EH (cell line): Measurements from ENCODE around the gene C11orf54.
"Not testable (repeated sequence)": the region's sequence is repeated elsewhere in the genome, so short reads cannot be mapped to it uniquely, and the experiment has no call there.

ENCODE experiments used
- DNase-seq: peaks from one replicate; pipeline ENCODE4 v3.0.0-alpha.2; 2015; ENCODE audit warnings: low read depth

C11orf54 gene

DNA sequence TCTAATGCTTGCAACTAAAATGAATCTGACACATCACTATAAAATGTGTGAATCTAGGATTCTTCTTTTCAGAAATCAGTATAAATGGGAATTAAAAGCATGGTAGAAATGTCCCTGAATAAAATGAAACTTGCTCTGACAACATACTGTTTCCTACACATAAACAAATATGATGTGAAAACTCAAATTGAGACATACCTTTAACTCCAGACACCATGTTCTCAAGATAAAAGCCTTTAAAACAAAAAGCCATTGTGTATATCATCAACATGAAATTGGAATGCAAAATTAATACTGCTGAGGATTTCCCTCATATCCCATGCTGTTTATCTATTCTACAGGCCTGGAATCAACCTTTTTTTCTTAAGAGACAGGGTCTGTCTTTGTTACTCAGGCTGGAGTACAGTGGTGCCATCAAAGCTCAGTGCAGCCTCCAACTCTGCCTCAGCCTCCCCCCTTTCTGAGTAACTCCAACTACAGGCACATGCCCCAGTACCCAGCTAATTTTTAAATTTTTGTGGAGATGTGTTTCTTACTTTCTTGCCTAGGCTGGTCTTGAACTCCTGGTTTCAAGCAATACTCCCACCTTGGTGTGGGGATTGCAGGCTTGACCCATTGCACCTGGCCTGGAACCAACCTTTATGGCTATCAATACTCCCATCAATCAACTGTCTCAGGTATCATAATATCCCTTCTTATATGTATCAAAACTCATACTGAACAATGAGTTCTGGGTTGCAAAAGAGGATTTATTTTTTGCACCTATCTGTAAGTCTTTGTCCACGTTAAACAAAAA lies 6.8 kb upstream of the C11orf54 start:
- no peak for DNase-seq

- DNase-seq: no peak
Measured at GRCh38 chr11:93735627-93736026, 5.8 kb upstream of the C11orf54 start.

DNA sequence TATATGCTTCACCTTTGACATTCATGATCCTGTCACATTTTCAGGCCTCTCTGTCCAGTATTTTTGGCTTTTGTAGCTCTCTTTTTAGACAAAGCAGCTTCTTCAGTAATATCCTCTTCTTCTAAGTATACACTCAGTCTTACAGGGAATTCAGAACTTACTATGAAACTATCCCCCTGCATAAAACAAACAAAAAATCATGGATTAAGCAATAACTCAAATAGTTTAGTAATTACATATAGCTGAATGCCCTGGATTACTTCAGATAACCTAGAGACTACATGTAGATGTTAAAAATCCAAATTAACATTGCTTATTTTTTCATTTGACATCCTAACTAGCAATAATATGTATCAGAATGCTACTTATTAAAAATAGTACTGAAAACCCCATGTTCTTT lies 5.3 kb upstream of the C11orf54 start:
- DNase-seq: peak; percentile 49

DNA sequence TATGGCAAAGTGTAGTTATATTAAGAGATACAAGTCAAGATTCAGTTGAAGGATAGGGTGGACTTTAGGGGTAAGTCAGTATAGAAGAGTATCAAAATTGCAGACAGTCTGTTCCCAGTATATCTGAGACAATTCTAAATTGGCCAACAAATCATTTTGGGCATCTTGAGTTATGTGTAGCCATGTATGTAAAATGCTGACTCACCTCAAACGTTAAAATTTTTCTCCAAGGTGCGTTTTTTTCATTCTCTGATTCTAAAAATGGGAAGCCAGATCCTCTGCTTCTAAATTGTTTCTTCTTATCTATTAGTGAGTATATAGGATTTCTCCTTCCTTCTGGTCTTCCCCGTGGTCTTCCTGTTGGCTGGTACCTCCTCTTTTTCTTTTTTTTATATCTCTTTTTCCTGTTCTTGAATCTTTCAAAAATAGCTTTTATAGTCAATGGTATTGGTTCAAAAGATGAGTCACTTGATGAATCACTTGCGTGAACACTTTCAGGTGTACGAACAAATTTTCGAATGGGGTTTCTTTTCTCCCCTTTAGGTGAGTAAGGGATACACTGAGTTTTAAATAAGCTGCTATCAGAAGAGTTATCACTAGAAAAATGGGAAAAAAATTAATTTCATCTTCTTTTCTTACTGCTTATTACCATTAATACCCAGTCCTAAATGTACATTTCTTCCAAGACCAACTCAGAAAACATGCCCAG lies 3.4 kb upstream of the C11orf54 start:
- DNase-seq: peak; percentile 31

- peak; percentile 31 for DNase-seq
Measured at GRCh38 chr11:93738647-93739081, 2.8 kb upstream of the C11orf54 start.

GRCh38 chr11:93740031-93740729 lies 1.3 kb upstream of the C11orf54 start:
- DNase-seq: peak; percentile 81

DNA sequence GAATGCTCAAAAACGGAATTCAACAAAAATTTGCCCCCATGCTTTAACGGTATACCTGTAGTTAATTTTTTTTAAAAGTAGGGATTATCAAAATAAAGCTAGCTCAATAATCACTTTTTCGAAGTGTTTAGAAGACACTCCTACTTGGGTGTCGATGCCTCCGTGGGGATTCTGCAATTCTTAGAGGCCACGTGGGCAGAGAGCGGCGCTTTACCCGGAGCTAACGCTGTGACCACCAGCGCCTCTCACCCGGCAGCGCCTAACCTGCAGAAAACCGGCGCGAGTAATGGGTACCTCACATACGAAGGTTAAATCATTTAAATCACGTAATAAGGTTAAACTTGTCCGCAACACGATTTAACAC lies 760 bp upstream of the C11orf54 start:
- peak; percentile 72 for DNase-seq

DNA sequence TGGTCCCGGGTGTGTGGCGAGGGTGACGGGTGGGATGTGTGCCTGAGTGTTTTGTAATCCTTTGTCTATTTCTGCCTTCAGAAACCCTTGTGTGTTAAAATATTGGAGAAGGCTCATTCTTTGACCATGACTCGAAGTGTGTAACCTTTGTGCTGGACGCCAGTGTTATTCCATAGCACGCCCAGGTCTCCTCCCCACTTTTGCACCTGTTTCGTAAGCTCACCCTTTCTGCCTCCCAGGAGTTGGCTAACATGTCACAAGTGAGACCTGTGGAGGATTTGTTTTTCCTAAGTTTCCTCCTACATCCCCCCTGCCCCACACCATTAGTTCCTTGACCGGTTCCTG lies 382 bp downstream of the C11orf54 start:
- no peak for DNase-seq

DNA sequence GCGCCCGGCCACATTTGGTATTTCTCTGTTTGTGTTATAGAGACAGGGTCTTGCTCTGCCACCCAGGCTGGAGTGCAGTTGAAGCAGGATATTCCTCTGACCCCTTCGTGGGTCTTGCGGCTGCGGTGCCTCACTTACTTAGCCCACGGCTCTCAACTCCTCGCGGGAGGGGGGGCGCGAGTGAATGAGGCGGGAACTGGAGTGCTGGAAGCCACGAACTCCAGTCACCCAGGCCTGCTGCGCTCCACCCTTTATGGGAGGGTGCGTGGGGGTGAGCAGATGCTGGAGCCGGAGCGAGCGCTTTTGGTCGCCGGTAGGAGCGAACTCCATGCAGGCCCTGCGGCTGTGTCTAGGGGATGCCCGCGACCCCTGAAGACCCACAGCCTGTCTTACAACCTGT lies 1.8 kb downstream of the C11orf54 start:
- no peak for DNase-seq

GRCh38 chr11:93744669-93745004 lies 3.2 kb downstream of the C11orf54 start:
- no peak for DNase-seq

DNA sequence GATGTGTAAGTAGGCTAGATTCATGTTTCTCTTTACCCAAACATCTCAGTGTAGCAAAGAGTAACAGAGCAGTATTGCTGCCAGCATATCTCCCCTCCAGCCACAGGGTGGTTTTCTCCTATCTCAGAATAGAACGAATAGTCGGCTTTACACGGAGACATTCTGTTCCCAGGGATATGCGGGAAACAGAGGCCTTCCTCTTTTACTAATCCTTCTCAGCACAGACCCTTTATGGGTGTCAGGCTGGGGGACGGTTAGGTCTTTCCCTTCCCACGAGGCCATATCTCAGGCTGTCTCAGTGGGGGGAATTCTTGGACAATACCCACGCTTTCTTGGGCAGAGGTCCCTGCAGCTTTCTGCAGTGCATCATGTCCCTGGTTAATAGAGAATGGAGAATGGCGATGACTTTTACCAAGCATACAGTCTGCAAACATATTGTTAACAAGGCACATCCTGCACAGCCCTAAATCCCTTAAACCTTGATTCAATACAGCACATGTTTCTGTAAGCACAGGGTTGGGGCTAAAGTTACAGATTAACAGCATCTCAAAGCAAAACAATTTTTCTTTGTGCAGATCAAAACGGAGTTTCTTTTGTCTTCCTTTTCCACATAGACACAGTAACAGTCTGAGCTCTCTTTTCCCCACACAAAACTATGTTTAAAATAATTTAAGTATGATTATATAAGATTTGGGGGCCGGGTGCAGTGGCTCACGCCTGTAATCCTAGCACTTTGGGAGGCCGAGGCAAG lies 3.7 kb downstream of the C11orf54 start:
- not testable (repeated sequence) for DNase-seq

DNA sequence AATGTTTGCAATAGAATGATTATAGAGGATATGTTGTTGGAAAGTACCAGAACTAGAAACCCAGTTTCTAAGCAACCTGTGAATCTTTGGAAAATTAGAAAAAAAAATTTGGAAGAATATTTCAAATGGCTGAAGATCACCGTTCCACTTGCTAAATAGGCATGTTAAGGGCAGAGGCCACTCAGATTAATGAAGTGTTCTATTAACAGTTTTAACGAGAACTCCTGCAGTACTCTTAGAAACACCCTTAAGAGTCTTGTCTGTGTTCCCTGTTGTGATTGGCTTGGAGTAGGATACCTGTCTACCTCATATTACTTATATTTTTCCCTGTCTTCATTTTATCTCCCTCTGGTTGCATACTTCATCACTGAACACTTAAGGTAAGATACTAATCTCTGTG lies 4.6 kb downstream of the C11orf54 start:
- DNase-seq: no peak

DNA sequence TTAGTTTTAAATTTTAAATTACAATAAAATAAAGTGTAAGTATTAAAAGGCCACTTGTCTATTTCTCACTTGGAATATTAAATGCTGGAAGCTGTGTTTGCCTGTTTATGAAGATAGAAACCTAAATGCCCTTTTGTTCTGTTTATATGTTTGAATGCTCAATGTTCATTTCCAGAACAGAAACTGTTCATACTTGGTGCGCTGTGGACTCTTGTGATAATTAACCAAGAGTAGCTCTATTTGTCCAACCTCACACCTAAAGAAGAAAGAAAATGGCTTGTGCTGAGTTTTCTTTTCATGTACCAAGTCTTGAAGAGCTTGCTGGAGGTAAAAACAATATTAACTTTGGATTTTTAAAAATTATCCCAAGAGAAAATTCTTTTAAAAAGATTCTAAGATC lies 5.7 kb downstream of the C11orf54 start:
- no peak for DNase-seq

GRCh38 chr11:93751001-93751400 lies 9.5 kb downstream of the C11orf54 start:
- no peak for DNase-seq

DNA sequence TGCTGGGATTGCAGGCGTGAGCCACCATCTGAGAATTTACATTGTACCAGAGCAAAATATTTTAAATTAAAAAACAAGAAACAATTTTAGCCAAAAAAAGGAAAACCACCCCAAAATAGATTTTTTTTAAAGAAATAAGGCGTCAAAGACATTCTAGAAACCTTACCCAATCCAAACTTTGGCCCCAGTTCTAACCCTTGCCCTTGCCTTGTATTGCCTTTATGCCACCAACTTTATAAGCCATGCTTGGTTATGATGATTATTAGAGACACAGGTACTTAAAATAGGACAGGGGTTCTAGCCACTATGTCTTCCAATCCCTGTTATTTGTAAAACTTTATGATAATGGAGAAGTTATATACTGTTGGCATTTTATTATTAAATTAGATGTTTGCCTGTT lies 11.8 kb downstream of the C11orf54 start:
- no peak for DNase-seq

GRCh38 chr11:93756748-93757147 lies 15.3 kb downstream of the C11orf54 start:
- no peak for DNase-seq

DNA sequence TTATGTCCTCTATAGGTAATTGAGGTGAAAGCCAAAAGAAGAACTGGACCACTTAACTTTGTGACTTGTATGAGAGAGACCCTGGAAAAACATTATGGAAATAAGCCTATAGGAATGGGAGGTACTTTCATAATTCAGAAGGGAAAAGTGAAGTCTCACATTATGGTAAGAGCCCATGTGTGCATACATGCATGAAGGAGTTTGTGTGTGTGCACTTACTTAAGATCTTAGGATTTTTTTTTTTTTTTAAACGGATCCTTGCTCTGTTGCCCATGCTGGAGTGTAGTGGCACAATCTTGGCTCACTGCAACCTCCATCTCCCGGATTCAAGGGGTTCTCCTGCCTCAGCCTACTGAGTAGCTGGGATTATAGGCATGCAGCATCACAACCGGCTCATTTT lies 15.8 kb downstream of the C11orf54 start:
- no peak for DNase-seq

DNA sequence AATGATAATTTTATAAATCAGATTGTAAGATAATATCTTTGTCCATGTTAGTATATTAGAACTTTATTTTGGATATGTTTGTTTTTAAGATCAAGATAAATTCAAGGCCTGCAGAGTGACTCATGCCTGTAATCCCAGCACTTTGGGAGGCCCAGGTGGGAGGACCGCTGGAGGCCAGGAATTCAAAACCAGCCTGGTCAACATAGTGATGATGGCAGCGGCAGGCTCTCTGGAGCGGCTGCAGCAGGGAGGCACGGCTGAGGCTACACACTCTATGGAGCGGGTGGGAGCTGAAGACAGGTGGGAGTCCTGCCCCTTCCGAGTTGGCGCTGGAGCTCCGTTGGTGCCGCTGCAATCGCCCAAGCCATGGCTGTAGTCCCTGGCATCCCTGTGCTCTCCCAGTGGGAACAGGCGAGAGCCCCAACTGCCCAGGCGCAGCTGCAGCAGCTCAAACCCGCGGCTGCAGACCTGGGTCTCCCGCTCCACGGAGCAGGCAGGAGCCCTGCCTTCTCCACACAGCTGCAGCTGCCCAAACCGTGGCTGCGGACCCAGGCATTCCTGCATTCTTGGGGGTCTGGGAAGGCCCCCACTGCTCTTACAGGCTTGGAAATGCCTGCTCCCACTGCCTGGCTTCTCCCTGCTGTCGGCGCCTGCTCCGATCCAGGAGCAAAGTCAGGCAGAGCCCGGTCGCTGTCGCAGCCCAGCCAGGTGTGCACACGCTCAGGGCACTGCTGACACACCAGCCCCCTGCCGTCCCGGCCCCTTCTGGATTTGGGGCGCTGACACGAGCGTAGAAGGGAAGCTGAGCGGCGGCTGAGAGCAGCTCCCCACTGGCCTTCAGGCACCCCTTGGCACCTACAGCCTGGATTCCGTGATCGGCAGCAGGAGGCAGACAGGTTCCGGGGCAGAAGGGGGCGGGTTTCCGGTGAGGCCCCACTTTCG lies 16.7 kb downstream of the C11orf54 start:
- DNase-seq: no peak

DNA sequence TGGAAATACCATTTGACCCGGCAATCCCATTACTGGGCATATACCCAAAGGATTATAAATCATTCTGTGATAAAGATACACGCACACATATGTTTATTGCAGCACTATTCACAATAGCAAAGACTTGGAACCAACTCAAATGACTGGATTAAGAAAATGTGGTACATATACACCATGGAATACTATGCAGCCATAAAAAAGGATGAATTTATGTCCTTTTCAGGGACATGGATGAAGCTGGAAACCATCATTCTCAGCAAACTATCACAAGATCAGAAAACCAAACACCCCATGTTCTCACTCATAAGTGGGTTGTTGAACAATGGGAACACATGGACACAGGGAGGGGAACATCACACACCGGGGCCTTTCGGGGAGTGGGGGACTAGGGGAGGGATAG lies 17.7 kb downstream of the C11orf54 start:
- not testable (repeated sequence) for DNase-seq

DNA sequence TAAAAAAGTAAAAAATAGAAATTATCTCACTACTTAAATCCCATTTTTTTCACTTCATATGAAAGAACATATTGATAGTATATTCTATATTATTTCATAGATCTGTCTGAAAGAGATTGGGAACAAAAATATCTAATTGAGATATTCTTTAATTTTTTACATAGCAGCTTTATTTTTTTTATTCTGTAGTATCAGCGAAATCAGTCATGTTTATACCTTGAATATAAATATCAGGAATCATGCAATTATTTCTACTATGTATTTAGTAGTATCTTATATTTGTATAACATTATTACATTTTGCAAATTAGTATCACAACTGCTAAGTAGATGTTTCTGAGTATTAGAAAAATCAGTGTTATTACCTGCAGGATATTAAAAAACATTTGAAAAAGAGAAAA lies 20.4 kb downstream of the C11orf54 start:
- DNase-seq: no peak

DNA sequence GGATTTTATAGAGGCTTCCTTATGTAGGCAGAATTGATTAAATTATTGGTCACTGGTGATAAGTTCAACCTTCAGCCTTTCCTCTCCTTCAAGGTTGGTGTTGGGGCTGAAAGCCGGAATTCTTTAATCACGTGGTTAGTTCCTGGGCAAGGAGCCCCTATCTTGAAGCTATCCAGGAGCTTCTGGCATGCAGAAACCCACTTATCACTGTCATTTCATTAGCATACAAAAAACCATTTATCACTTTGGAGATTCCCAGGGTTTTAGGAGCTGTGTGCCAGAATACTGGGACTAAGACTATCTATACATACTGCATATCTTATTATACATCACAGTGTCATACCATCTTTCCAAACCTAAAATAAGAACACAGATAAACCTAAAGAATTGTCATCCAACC lies 24.1 kb downstream of the C11orf54 start:
- DNase-seq: no peak
